GM18517 (cell line): ENCODE data around the gene HIVEP2.

ENCODE experiments used
- ATAC-seq: cut with Tn5 transposase; IDR thresholded peaks from one replicate; pipeline ENCODE4 v1.9.1; 2021; ENCODE audit warnings: mild to moderate bottlenecking, moderate library complexity; ENCODE audit not compliant: unreplicated experiment

The HIVEP2 gene

GRCh38 chr6:142946181-142946923 is 1.4 kb upstream of the HIVEP2 start:
- peak; percentile 14 for ATAC-seq

GRCh38 chr6:142945446-142946180 is 637 bp upstream of the HIVEP2 start:
- ATAC-seq = no peak

DNA sequence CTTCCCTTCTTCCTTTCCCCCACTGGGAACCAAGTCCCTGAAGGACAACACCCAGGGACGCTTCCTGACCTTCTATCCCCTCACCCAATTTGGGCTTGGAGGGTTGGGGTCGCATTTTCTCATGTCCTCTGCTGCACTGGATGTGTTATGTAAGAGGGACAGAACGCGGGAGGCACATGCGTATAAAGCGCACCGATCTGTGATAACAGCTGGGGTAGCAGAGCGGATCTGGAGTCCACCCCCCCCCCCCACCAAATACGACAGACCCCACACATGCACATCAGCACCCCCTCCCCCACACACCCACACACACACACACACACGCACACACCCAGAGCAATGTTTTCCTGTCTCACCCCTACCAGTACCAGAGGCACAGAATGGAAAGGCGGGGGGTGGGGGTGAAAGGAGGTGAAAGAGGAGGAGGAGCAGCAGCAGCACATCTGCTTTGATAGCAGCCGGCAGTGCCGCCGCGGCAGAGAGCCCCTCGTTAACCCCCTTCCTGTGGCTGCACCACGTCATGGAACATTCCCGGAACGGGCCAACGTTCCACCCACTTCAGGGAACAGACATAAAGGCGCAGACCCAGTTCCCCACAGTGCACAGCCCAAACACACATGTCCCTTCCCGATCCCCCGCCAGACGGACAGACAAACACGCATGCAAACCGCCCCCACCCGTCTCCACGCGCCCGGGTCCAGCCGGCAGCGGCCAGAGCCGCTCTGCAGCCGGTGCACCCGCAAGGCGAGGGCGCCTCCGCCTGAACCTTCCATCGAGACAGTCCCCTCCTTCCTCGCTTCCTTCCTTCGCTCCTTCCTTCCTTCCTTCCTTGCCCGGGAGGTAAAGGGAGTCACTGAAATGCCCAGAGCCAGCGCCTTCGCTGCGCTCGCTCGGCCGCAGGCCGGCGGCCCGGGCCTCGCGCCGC is 590 bp downstream of the HIVEP2 start:
- peak; percentile 2 for ATAC-seq

DNA sequence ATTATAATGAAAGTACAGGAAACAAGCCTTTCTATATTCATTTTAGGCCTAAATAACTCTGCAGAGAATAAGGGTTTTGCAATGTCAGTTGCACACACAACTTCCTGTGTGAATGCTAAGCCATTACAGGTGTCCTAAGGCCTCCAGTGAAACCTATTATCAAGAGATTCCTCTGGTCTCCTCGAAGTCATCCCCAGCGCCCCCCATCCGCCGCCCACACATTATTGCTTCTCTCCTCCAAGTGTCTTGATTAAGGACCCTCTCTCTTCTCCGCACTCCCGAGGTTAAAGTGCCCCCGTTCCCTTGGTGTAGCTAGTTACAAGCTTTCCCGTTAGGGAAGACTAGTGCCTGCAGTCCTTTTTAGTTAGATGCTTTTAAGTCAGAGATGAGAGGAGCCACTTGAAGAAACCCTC is 1.3 kb downstream of the HIVEP2 start:
- no peak for ATAC-seq

DNA sequence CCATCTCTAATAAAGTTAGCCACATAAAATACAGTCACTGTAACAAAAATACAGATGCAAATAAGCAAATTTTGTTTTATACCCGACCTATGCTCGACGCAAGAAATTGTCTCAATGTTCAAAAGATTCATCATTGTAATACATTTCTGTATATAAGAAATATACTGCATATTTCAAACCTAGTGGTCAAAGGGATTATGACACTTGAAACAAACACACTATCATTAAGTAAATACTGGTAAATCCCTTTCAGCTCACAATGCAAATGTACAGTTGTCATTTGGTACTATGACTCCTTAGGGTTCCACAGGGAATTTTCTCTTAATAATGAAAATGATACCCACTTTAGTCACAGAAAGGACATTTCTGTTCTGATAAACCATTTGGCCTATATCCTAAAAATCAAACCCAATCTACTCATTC is 2.2 kb downstream of the HIVEP2 start:
- ATAC-seq = no peak

DNA sequence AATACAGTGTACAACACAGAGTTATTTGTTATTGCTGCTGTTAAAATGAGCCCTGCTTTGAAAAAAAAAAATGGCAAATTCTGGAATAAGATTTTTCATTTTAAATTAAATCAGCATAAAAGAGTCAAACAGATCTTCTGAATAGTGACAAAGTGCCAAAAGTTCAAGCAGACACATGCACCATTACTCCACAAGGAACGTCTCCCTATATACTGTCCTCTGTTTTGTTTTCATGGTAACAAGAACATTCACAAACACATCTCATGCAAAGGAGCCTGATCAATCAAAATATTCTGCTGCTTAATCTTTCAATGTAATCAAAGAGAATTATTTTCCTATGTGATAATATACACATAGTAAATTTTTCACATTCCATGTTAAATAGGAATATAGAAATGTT is 2.7 kb downstream of the HIVEP2 start:
- no peak for ATAC-seq

GRCh38 chr6:142941018-142941417 is 4.0 kb downstream of the HIVEP2 start:
- ATAC-seq = no peak

DNA sequence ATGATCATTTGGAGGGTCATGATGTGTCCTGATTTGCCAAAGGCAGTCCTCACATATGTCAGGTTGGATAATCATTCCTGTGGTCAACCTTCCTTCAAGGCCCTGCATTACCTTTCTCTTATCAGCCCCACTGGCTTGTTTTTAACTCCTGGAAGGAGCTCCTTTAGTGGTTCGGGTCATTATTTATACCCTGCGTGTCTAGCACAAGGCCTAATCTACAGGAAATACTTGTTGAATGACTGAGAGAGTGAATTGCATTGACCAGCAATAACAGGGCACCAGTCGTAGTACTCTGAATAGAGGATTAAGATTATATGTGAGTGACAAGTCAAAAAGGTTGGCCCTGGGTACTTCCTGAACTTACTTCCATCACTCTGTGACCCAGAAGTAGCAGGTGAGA is 4.5 kb downstream of the HIVEP2 start:
- ATAC-seq = no peak

DNA sequence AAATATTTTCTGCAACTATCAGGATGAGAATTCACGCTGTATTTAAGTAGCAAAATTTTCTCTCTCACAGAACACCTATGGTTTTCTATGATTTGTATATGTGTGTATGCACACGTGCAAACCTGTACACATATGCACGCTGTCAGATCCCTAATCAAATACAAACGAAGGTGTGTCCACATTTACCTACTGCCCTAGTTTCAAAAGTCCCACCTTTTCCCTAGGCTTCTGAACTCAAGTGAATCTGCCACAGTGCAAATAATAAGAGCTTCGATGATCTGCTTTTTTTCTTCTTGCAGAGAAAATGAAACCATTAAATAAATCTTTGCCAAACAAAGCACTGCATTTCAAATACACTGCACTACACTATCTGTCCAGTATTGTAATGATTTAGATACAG is 6.5 kb downstream of the HIVEP2 start:
- ATAC-seq = no peak

GRCh38 chr6:142937986-142938385 is 7.0 kb downstream of the HIVEP2 start:
- ATAC-seq = no peak

- ATAC-seq = peak; percentile 67
Measured at GRCh38 chr6:142935553-142936517, 9.1 kb downstream of the HIVEP2 start.

DNA sequence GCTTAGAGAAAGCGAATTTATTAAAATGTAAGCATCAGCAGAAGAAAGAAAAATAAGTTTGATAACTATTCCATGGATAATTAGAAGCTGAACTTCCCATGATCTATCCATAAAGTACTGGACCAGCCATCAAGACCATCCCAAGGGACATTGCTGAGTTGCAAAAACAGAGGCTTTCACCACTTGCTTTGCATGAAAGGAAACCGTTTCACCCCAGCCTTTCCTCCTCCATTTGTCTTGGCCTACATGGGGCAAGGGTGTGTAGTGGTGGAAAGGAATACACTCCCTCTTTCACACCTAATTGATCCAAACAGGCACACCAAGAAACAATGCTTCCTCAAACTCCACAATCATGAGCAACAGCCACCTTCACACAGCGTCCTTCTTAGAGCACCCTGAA is 10.4 kb downstream of the HIVEP2 start:
- ATAC-seq = no peak

DNA sequence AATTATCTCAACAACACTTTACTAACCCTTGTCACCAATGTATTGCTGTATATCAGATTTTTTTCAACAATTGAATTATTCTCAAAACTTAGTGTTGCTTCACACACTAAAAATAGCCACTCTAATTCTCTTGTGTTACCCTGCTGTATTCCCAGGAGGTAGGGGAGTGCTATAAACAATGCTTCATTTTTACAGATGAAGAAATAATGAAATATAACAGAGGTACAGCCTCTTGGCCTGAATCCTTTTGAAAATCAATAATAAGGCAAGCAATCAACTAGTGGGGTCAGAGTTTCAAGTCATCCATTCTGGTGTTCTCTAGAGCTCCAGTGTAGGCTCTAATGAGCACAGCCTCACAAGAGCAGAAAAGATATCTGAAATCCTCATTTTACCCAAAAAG is 10.9 kb downstream of the HIVEP2 start:
- no peak for ATAC-seq

- ATAC-seq = no peak
Measured at GRCh38 chr6:142933701-142934100, 11.3 kb downstream of the HIVEP2 start.

GRCh38 chr6:142932889-142933288 is 12.1 kb downstream of the HIVEP2 start:
- peak; percentile 38 for ATAC-seq

- no peak for ATAC-seq
Measured at GRCh38 chr6:142929751-142930358, 15.1 kb downstream of the HIVEP2 start.

DNA sequence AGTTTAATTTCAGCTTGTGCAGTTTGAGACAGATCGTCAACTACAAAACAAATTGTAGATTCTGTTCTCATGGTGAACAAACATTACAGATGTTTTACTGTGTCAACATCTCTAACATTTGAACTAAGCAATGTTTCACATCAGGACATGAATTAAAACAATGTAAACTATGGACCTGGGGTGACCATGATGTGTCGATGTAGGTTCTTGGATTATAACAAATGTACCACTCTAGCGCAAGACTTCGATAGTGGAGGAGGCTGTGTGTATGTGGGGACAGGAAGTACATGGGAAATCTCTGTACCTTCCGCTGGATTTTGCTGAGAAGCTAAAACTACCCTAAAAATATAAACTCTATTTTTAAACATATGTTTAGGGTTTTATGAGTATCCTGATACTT is 17.1 kb downstream of the HIVEP2 start:
- ATAC-seq = peak; percentile 33

DNA sequence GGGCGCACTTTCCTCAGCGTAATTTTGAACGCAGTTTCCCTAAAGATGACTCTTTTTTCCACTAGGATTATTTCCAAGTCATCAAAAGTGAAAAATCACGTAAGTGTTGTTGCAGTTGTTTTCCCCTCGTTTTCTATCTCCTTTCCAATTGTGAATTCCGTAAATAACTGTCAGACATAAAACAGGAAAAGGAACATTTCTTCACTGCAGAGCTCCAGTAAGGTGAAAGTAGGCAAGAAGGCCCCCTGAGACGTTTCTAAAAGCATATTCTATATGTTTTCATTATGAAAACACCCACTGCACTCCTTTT is 17.8 kb downstream of the HIVEP2 start:
- no peak for ATAC-seq

DNA sequence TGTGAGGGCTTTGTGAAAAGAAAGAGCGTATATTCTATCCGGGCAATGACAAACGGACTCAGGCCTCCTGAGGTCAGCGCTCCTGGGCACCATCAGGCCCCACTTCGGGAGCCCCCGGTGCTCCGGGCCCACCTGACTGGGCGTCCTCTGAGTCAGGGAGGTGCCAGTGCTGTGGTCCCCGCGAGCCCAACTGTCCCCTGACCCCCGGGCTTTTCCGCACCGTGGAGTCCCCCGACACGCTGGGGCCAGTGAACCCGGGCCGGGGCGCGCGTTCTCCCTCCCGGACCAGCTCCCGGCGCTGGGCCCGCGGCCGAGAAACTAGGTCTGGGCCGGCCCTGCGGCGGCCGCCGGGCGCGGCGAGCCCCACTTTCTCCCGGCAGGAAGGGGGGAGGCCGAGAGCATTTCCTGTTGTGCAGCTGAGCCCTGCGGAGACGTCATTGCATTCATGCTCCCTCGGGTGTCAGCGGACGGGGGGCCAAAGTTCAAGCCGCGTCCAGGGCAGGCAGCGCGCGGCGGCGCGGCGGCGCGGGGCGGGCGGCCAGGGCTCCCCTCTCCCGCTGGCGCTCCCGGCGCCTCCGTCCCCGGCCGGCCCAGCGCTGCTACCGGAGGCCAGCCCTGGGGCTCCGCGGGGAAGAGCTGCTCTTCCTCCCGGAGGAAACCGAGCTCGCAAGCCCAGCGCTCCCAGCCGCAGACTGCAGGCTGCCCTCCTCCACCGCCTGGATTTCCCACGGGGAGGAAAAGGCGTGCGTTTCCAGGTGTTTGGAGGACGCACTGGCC is 18.3 kb downstream of the HIVEP2 start:
- ATAC-seq = peak; percentile 87
